T-cell (primary cell): ENCODE measurements around the gene NMNAT3. TPM values are rescaled to one million over a fixed set of nuclear protein-coding genes. Genes with fewer than 3 reads are reported as not detected.

Experiments used
- ATAC-seq, 4 experiments: fragments of 200-7000 bp in 3 of 4; fragments of 150-1000 bp in 1 of 4; cut with Tn5 transposase; replicated peaks in 1 of 4; 1 replicate in 3 of 4; 2 replicates in 1 of 4; pipeline ENCODE4 v1.10.0; 2021; ENCODE audit warnings: moderate library complexity in 3 of 4, mild to moderate bottlenecking in 2 of 4, moderate number of reproducible peaks in 1 of 4
- CTCF ChIA-PET, 2 donors: fragments of 300-600 bp; sonication (Branson Sonifier 250); formaldehyde crosslinking; loops; one replicate each; lab custom pipeline; 2022; ENCODE audit warnings: antibody characterized with exemption in 2 of 2; lab: Charles Lee
- POLR2A ChIA-PET, 2 donors: fragments of 300-600 bp; sonication (Branson Sonifier 250); formaldehyde crosslinking; loops; one replicate each; lab custom pipeline; 2022; ENCODE audit warnings: antibody characterized with exemption in 2 of 2; lab: Charles Lee
- DNase-seq, 35 experiments: peaks; one replicate each; pipeline versions ENCODE4 v3.0.0 to v3.0.0-alpha.2; 2013 to 2023
- H3K27ac ChIP-seq: one replicate; pipeline ENCODE4 v1.5.1; 2013; ENCODE audit warnings: low read length
- H3K27me3 ChIP-seq, 2 experiments: replicated peaks in 1 of 2; 1 replicate in 1 of 2; 2 replicates in 1 of 2; pipeline versions ENCODE4 v1.6.1 to v1.7.0; 2013; ENCODE audit warnings: low read length in 1 of 2, mixed read lengths in 1 of 2; ENCODE audit not compliant: control insufficient read depth in 2 of 2, insufficient read depth in 2 of 2; ENCODE audit errors: extremely low read depth in 1 of 2
- H3K36me3 ChIP-seq, 2 donors: 1 replicate in 1 of 2; 2 replicates in 1 of 2; pipeline versions ENCODE4 v1.6.1 to v1.7.0; 2013; ENCODE audit warnings: low read length in 1 of 2; ENCODE audit not compliant: control insufficient read depth in 2 of 2, insufficient read depth in 1 of 2; ENCODE audit errors: extremely low read depth in 1 of 2
- H3K4me1 ChIP-seq, 2 experiments: 1 replicate in 1 of 2; 2 replicates in 1 of 2; pipeline versions ENCODE4 v1.6.1 to v1.7.0; 2013; ENCODE audit warnings: low read length in 2 of 2, mixed read lengths in 1 of 2; ENCODE audit not compliant: insufficient read depth in 2 of 2, control insufficient read depth in 1 of 2; ENCODE audit errors: extremely low read depth in 1 of 2
- H3K4me3 ChIP-seq, 2 donors: 1 replicate in 1 of 2; 2 replicates in 1 of 2; pipeline versions ENCODE4 v1.5.1 to v1.7.0; 2013; ENCODE audit warnings: mild to moderate bottlenecking in 2 of 2, low read length in 1 of 2, moderate library complexity in 1 of 2; ENCODE audit not compliant: control insufficient read depth in 1 of 2; ENCODE audit errors: extremely low read depth in 1 of 2
- H3K9me3 ChIP-seq: 2 replicates; pipeline ENCODE4 v1.7.0; 2013
- H3K27ac Mint-ChIP-seq, 2 donors: one replicate each; pipeline ENCODE4 v1.8.0; 2020 to 2021; ENCODE audit warnings: mild to moderate bottlenecking in 2 of 2, mixed read lengths in 2 of 2
- H3K27me3 Mint-ChIP-seq, 2 donors: one replicate each; pipeline ENCODE4 v1.8.0; 2021 to 2022; ENCODE audit warnings: mixed read lengths in 2 of 2
- H3K36me3 Mint-ChIP-seq: one replicate; pipeline ENCODE4 v1.8.0; 2021; ENCODE audit warnings: mixed read lengths
- H3K4me1 Mint-ChIP-seq, 3 donors: one replicate each; pipeline ENCODE4 v1.8.0; 2020 to 2022; ENCODE audit warnings: mixed read lengths in 3 of 3, mild to moderate bottlenecking in 1 of 3
- H3K4me3 Mint-ChIP-seq, 3 donors: one replicate each; pipeline ENCODE4 v1.8.0; 2020 to 2022; ENCODE audit warnings: mild to moderate bottlenecking in 3 of 3, mixed read lengths in 3 of 3, moderate library complexity in 3 of 3
- H3K9me3 Mint-ChIP-seq, 3 donors: one replicate each; pipeline ENCODE4 v1.8.0; 2020 to 2022; ENCODE audit warnings: mixed read lengths in 3 of 3
- WGBS: methylation state at CpG from one replicate; pipeline ENCODE4 v1.1.5; 2013; ENCODE audit warnings: missing lambda C conversion rate; ENCODE audit not compliant: insufficient coverage; 5-methylcytosine and 5-hydroxymethylcytosine counted together
- total RNA-seq, 35 experiments: library from RNA in 6 of 35; stranded (reverse) in 6 of 35; fragments of 120-200 nt in 1 of 35; gene quantifications; one replicate each; pipeline versions ENCODE4 v1.2.1 to v1.2.4 and lab custom pipeline; 2013 to 2026

Gene NMNAT3
- total RNA-seq, 5 donors from 2014 or later (not counting 1 experiment from before 2014, with no cell fraction given) = 2.4 to 5.3 (median 4.8) TPM

- ChIA-PET POLR2A (no interaction called here), CTCF (no interaction called here)
- Histone ChIP-seq H3K4me3 (no peak overlapping the region), H3K4me1 (no peaks in the 10 kb centered on the region), H3K9me3 (no peaks in the 10 kb centered on the region), H3K27ac (no peak overlapping the region), H3K36me3 (no peaks in the 10 kb centered on the region), H3K27me3 (no peaks in the 10 kb centered on the region)
- 93% methylated on average over 3 of the region's 7 CpGs for WGBS
- no peak overlapping the region for H3K4me3 Mint-ChIP-seq
- H3K27me3 Mint-ChIP-seq = no peaks in the 10 kb centered on the region
- no peak for ATAC-seq
- DNase-seq = no peak
- H3K27ac Mint-ChIP-seq = no peak overlapping the region
- no peaks in the 10 kb centered on the region for H3K9me3 Mint-ChIP-seq
- no peaks in the 10 kb centered on the region for H3K36me3 Mint-ChIP-seq
- H3K4me1 Mint-ChIP-seq = no peaks in the 10 kb centered on the region
Observed at GRCh38 chr3:139561255-139561817, 116.4 kb downstream of the NMNAT3 start.

- H3K9me3 Mint-ChIP-seq = no peaks in the 10 kb centered on the region
- POLR2A ChIA-PET = interaction anchor here in 1 of 2 donors (0.7 kb wide), 1 partner anchor 245 kb away, joined by 4 read pairs; no protein-coding TSS in a partner anchor
Observed at GRCh38 chr3:139560411-139560810, 117.4 kb downstream of the NMNAT3 start.

GRCh38 chr3:139559541-139559940 is 118.2 kb downstream of the NMNAT3 start:
- H3K27ac ChIP-seq = no peak overlapping the region
- WGBS = 76% methylated on average over 2 of the region's 5 CpGs
- POLR2A ChIA-PET = interaction anchor here in 1 of 2 donors (0.7 kb wide), 1 partner anchor 245 kb away, joined by 4 read pairs; no protein-coding TSS in a partner anchor
- Mint-ChIP-seq H3K36me3 (no peaks in the 10 kb centered on the region), H3K9me3 (no peaks in the 10 kb centered on the region), H3K27ac (no peak overlapping the region), H3K4me1 (no peaks in the 10 kb centered on the region), H3K27me3 (peaks cover 0 to 2% of the 10 kb centered on the region in 2 donors), H3K4me3 (no peak overlapping the region)
- ATAC-seq (no peak), DNase-seq (no peak)
- H3K4me3 ChIP-seq = no peak overlapping the region
- no peaks in the 10 kb centered on the region for H3K9me3 ChIP-seq
- H3K27me3 ChIP-seq = no peaks in the 10 kb centered on the region
- no peaks in the 10 kb centered on the region for H3K36me3 ChIP-seq
- H3K4me1 ChIP-seq = no peaks in the 10 kb centered on the region
- CTCF ChIA-PET = no interaction called here

More at GRCh38 chr3:139560411-139560810, 117.4 kb downstream of the NMNAT3 start:
- no peaks in the 10 kb centered on the region for H3K36me3 Mint-ChIP-seq
- ATAC-seq (no peak), DNase-seq (no peak)
- Histone ChIP-seq H3K27me3 (no peaks in the 10 kb centered on the region), H3K36me3 (no peaks in the 10 kb centered on the region), H3K4me1 (no peaks in the 10 kb centered on the region), H3K9me3 (no peaks in the 10 kb centered on the region), H3K4me3 (no peak overlapping the region), H3K27ac (no peak overlapping the region)
- H3K4me1 Mint-ChIP-seq = no peaks in the 10 kb centered on the region
- no peaks in the 10 kb centered on the region for H3K27me3 Mint-ChIP-seq
- no peak overlapping the region for H3K4me3 Mint-ChIP-seq
- H3K27ac Mint-ChIP-seq = no peak overlapping the region
- CTCF ChIA-PET = no interaction called here
- WGBS = 68% methylated on average over 2 of the region's 3 CpGs

- Mint-ChIP-seq H3K9me3 (no peaks in the 10 kb centered on the region), H3K36me3 (no peaks in the 10 kb centered on the region), H3K27ac (no peak overlapping the region), H3K4me3 (no peak overlapping the region), H3K4me1 (no peaks in the 10 kb centered on the region), H3K27me3 (peaks cover 0 to 5% of the 10 kb centered on the region in 2 donors)
- no CpG with 5 or more reads among the region's 2 CpGs for WGBS
- Histone ChIP-seq H3K4me3 (no peak overlapping the region), H3K9me3 (no peaks in the 10 kb centered on the region), H3K27me3 (no peaks in the 10 kb centered on the region), H3K4me1 (no peaks in the 10 kb centered on the region), H3K27ac (no peak overlapping the region), H3K36me3 (no peaks in the 10 kb centered on the region)
- ChIA-PET POLR2A (no interaction called here), CTCF (no interaction called here)
- no peak for ATAC-seq
- no peak for DNase-seq
Observed at GRCh38 chr3:139558351-139559266, 119.2 kb downstream of the NMNAT3 start.

- CTCF ChIA-PET = no interaction called here
- no CpG with 5 or more reads among the region's 3 CpGs for WGBS
Observed at GRCh38 chr3:139557041-139557440, 120.7 kb downstream of the NMNAT3 start.

GRCh38 chr3:139555249-139555648 is 122.5 kb downstream of the NMNAT3 start:
- no peaks in the 10 kb centered on the region for H3K9me3 ChIP-seq
- Mint-ChIP-seq H3K27me3 (peaks cover 4 to 6% of the 10 kb centered on the region in 2 donors), H3K4me3 (no peak overlapping the region), H3K36me3 (no peaks in the 10 kb centered on the region), H3K9me3 (no peaks in the 10 kb centered on the region), H3K4me1 (no peaks in the 10 kb centered on the region), H3K27ac (no peak overlapping the region)
- DNase-seq (no peak), ATAC-seq (no peak)
- WGBS = no CpG with 5 or more reads among the region's 2 CpGs
- H3K27ac ChIP-seq = no peak overlapping the region
- H3K4me3 ChIP-seq = no peak overlapping the region
- CTCF ChIA-PET = no interaction called here
- POLR2A ChIA-PET = no interaction called here
- no peaks in the 10 kb centered on the region for H3K4me1 ChIP-seq
- no peaks in the 10 kb centered on the region for H3K36me3 ChIP-seq
- H3K27me3 ChIP-seq = no peaks in the 10 kb centered on the region

More at GRCh38 chr3:139557041-139557440, 120.7 kb downstream of the NMNAT3 start:
- H3K27me3 ChIP-seq = no peaks in the 10 kb centered on the region
- no peak overlapping the region for H3K27ac ChIP-seq
- no peak overlapping the region for H3K4me3 Mint-ChIP-seq
- no peaks in the 10 kb centered on the region for H3K36me3 Mint-ChIP-seq
- POLR2A ChIA-PET = interaction anchor here in 1 of 2 donors (0.6 kb wide), 1 partner anchor 266 kb away, joined by 3 read pairs; no protein-coding TSS in a partner anchor
- H3K36me3 ChIP-seq = no peaks in the 10 kb centered on the region
- H3K27me3 Mint-ChIP-seq = peaks cover 0 to 6% of the 10 kb centered on the region in 2 donors
- DNase-seq (no peak), ATAC-seq (no peak)
- no peaks in the 10 kb centered on the region for H3K4me1 ChIP-seq
- no peak overlapping the region for H3K4me3 ChIP-seq
- H3K27ac Mint-ChIP-seq = no peak overlapping the region
- H3K9me3 Mint-ChIP-seq = no peaks in the 10 kb centered on the region
- no peaks in the 10 kb centered on the region for H3K9me3 ChIP-seq
- H3K4me1 Mint-ChIP-seq = no peaks in the 10 kb centered on the region
